ENCODE measurements around the gene BRINP1. TPM values are rescaled to one million over a fixed set of nuclear protein-coding genes. Genes with fewer than 3 reads are reported as not detected.
A peak's percentile ranks its signal among the peaks of the same experiment; 100 is the strongest.

Gene BRINP1
- total RNA-seq, 1 donor from 2014 or later, result 0.96 TPM

DNA sequence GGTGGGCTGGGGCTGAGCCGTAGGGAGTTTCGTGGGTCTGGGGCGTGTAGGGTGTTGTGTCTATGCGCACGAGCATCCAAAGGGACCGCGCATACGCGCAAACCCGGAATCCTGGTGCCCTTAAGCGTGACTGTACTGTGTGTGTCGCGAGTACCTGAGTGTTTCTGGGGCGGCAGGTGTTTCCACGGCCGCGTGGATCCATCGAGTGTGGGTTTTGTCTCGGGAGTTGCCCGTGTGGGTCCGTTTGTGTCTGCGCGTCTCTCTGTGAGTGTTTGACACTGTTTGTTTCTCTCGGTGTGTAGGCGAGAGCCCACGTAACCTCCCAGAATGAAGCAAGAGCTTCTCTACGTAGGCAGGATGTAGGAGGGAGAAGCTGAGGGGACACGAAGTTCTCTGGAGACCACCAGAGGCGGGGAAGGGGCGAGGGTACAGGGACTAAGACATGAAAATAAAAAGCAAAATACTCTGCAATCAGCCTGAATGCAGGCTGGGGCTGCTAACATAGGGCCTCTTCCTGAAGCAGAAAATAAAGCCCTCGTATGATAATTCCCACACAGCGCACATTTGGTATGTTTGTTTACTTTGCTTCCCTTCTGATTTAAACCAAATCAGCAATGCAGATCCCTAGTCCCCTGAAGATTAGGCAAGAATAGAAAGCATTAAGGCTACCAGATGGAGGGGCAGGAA is 588 bp upstream of the BRINP1 start:
- peaks cover 96% of the 10 kb centered on the region for H3K27me3 Mint-ChIP-seq (ENCODE audit: low read depth)

GRCh38 chr9:119368179-119368578 is 1.1 kb downstream of the BRINP1 start:
- Mint-ChIP-seq H3K9me3 (no peaks in the 10 kb centered on the region), H3K4me3 (peak overlapping the region; percentile 87), H3K4me1 (peaks cover 16% of the 10 kb centered on the region)

More for the DNA sequence above, 588 bp upstream of the BRINP1 start:
- Mint-ChIP-seq H3K4me3 (peak overlapping the region; percentile 86), H3K9me3 (no peaks in the 10 kb centered on the region), H3K36me3 (ENCODE audit: low read depth) (no peaks in the 10 kb centered on the region), H3K27ac (ENCODE audit: unreplicated experiment) (no peak overlapping the region), H3K4me1 (peaks cover 16% of the 10 kb centered on the region)
- no peak for DNase-seq (ENCODE audit: low read depth, low spot score)
- no peak for TF ChIP-seq CTCF (conservative IDR thresholded peaks at IDR 0.05)

GRCh38 chr9:119367683-119368075 is 1.6 kb downstream of the BRINP1 start:
- H3K36me3 Mint-ChIP-seq (ENCODE audit: low read depth), result no peaks in the 10 kb centered on the region

More at GRCh38 chr9:119368179-119368578, 1.1 kb downstream of the BRINP1 start:
- Mint-ChIP-seq H3K36me3 (ENCODE audit: low read depth) (no peaks in the 10 kb centered on the region), H3K27me3 (ENCODE audit: low read depth) (peaks cover 90% of the 10 kb centered on the region), H3K27ac (ENCODE audit: unreplicated experiment) (no peak overlapping the region)
- no peak for TF ChIP-seq CTCF (conservative IDR thresholded peaks at IDR 0.05)
- DNase-seq (ENCODE audit: low read depth, low spot score), result no peak

DNA sequence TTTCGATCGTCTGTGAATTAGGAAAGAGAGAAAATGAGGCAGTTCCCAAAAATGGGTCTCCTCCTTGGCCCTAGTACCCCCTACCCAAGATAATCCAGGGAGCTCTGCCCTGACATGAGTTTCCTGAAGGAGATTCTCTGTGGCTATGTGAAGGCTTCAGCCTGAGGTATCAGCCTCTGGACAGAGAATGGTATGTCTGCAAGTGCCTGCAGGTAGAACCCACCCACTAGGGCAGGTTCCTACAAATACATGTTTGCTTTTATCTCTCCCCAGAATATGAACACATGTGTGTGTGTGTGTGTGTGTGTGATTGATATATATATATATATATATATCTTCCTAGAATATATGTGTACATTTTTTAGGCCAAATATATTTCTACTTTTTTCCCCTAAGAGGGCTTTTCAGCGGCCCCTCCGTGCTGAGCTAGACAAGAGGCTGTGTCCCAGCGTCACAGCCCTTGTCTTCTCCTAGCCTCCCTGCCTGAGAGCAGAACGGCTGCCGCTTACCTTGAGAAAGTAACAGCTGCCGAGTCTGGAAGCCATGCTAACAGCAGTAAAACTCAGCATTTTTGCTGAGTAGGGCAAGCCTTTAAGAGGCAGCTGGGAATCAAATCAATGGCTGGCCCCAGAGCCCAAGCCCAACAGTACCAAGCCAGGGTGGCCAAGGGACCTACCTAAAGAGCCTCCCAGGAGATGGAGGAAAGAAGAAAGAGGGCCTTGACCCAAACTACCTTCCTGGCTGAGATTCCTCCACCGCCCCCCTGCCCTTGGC is 2.1 kb downstream of the BRINP1 start:
- Mint-ChIP-seq H3K4me1 (peaks cover 16% of the 10 kb centered on the region), H3K36me3 (ENCODE audit: low read depth) (no peaks in the 10 kb centered on the region), H3K4me3 (peak overlapping the region; percentile 39), H3K9me3 (no peaks in the 10 kb centered on the region), H3K27ac (ENCODE audit: unreplicated experiment) (no peak overlapping the region), H3K27me3 (ENCODE audit: low read depth) (peaks cover 80% of the 10 kb centered on the region)
- TF ChIP-seq CTCF (conservative IDR thresholded peaks at IDR 0.05), result no peak
- no peak for DNase-seq (ENCODE audit: low read depth, low spot score)

More at GRCh38 chr9:119367683-119368075, 1.6 kb downstream of the BRINP1 start:
- DNase-seq (ENCODE audit: low read depth, low spot score), result no peak
- no peaks in the 10 kb centered on the region for H3K9me3 Mint-ChIP-seq
- H3K4me3 Mint-ChIP-seq, result peak overlapping the region; percentile 52
- no peak for TF ChIP-seq CTCF (conservative IDR thresholded peaks at IDR 0.05)
- H3K27ac Mint-ChIP-seq (ENCODE audit: unreplicated experiment), result no peak overlapping the region
- peaks cover 16% of the 10 kb centered on the region for H3K4me1 Mint-ChIP-seq
- peaks cover 85% of the 10 kb centered on the region for H3K27me3 Mint-ChIP-seq (ENCODE audit: low read depth)

- no peak overlapping the region for H3K4me3 Mint-ChIP-seq
- no peaks in the 10 kb centered on the region for H3K9me3 Mint-ChIP-seq
- peak; percentile 65 for DNase-seq (ENCODE audit: low read depth, low spot score)
- no peak overlapping the region for H3K27ac Mint-ChIP-seq (ENCODE audit: unreplicated experiment)
- peaks cover 16% of the 10 kb centered on the region for H3K4me1 Mint-ChIP-seq
- peaks cover 69% of the 10 kb centered on the region for H3K27me3 Mint-ChIP-seq (ENCODE audit: low read depth)
- TF ChIP-seq CTCF (conservative IDR thresholded peaks at IDR 0.05), result peak; percentile 78
- H3K36me3 Mint-ChIP-seq (ENCODE audit: low read depth), result no peaks in the 10 kb centered on the region
Observed at GRCh38 chr9:119365291-119366027, 3.8 kb downstream of the BRINP1 start.
